Measurements from ENCODE around the gene MUCL3.
"Not testable (repeated sequence)": the region's sequence is repeated elsewhere in the genome, so short reads cannot be mapped to it uniquely, and the experiment has no call there.

MUCL3 gene

DNA sequence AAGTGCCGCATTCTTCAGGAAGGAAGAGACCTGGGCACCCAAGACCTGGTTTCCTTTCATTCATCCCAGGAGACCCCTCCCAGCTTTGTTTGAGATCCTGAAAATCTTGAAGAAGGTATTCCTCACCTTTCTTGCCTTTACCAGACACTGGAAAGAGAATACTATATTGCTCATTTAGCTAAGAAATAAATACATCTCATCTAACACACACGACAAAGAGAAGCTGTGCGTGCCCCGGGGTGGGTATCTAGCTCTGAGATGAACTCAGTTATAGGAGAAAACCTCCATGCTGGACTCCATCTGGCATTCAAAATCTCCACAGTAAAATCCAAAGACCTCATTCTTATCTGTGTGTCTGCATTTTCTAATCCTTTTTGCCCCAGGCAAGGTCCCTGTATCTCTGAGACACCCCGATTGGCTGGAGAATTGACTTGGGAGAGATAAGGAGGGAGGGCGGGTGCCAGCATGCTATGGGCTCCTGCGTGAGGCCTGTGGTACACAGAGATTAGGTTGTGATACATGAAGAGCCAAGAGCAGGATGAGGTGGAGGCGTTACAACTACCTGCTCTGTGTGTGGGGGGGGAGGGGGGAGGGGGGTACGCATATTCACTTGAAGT lies 47.5 kb downstream of the MUCL3 start:
- H3K36me3 ChIP-seq (ENCODE audit: insufficient read depth, low read depth, low read length), result no peaks in the 10 kb centered on the region

GRCh38 chr6:30990422-30991086 lies 49.8 kb downstream of the MUCL3 start:
- H3K4me1 ChIP-seq (ENCODE audit: insufficient read depth, low read length), result peaks cover 3% of the 10 kb centered on the region; the same call in 1 of the 2 replicates
- no peak overlapping the region for H3K4me3 ChIP-seq (ENCODE audit: low read length)
- no peaks in the 10 kb centered on the region for H3K36me3 ChIP-seq (ENCODE audit: insufficient read depth, low read depth, low read length)
- no peak overlapping the region for H3K9ac ChIP-seq (ENCODE audit: low read depth, low read length)
- no peak overlapping the region for H3K27ac ChIP-seq (ENCODE audit: low read length)
- no peaks in the 10 kb centered on the region; the same call in 1 of the 2 replicates for H3K27me3 ChIP-seq (ENCODE audit: insufficient read depth, low read length)
- peaks cover 5% of the 10 kb centered on the region for H3K9me3 ChIP-seq (ENCODE audit: insufficient read depth, low read depth, low read length)

More for the DNA sequence above, 47.5 kb downstream of the MUCL3 start:
- no peaks in the 10 kb centered on the region; the same call in 1 of the 2 replicates for H3K9me3 ChIP-seq (ENCODE audit: insufficient read depth, low read depth, low read length)
- peaks cover 3% of the 10 kb centered on the region; the same call in 1 of the 2 replicates for H3K4me1 ChIP-seq (ENCODE audit: insufficient read depth, low read length)
- H3K4me3 ChIP-seq (ENCODE audit: low read length), result no peak overlapping the region
- no peaks in the 10 kb centered on the region; the same call in 1 of the 2 replicates for H3K27me3 ChIP-seq (ENCODE audit: insufficient read depth, low read length)
- no peak overlapping the region for H3K27ac ChIP-seq (ENCODE audit: low read length)
- no peak overlapping the region for H3K9ac ChIP-seq (ENCODE audit: low read depth, low read length)

DNA sequence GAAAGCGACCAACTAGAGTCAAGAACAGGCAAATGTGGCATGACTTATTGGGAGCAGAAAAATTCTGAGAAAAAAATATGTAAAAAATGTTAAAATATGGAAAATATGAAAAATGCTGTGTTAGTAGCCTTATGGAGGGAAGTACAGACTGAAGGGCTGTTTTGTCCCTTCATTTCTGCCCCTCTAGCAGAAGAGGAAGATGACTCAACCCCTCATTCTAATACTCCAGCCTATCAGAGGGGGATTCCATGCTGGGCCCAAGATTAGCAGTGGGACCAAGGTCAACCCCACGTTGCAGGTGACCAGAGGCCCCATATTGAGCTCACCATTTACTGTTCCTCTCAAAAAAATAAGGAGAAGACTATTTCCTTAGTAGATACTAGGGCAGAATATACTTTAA lies 51.1 kb downstream of the MUCL3 start:
- peaks cover 5% of the 10 kb centered on the region for H3K9me3 ChIP-seq (ENCODE audit: insufficient read depth, low read depth, low read length)
- no peaks in the 10 kb centered on the region for H3K36me3 ChIP-seq (ENCODE audit: insufficient read depth, low read depth, low read length)
- H3K4me1 ChIP-seq (ENCODE audit: insufficient read depth, low read length), result peaks cover 3% of the 10 kb centered on the region; the same call in 1 of the 2 replicates
- H3K27me3 ChIP-seq (ENCODE audit: insufficient read depth, low read length), result no peaks in the 10 kb centered on the region; the same call in 1 of the 2 replicates
- H3K4me3 ChIP-seq (ENCODE audit: low read length), result no peak overlapping the region
- H3K27ac ChIP-seq (ENCODE audit: low read length), result no peak overlapping the region
- H3K9ac ChIP-seq (ENCODE audit: low read depth, low read length), result no peak overlapping the region

GRCh38 chr6:30997301-30997700 lies 56.5 kb downstream of the MUCL3 start:
- H3K4me3 ChIP-seq (ENCODE audit: low read length), result no peak overlapping the region
- no peak overlapping the region for H3K9ac ChIP-seq (ENCODE audit: low read depth, low read length)
- no peaks in the 10 kb centered on the region for H3K36me3 ChIP-seq (ENCODE audit: insufficient read depth, low read depth, low read length)
- H3K4me1 ChIP-seq (ENCODE audit: insufficient read depth, low read length), result no peaks in the 10 kb centered on the region
- no peak overlapping the region for H3K27ac ChIP-seq (ENCODE audit: low read length)
- no peaks in the 10 kb centered on the region for H3K27me3 ChIP-seq (ENCODE audit: insufficient read depth, low read length)
- H3K9me3 ChIP-seq (ENCODE audit: insufficient read depth, low read depth, low read length), result peaks cover 5% of the 10 kb centered on the region; the same call in 1 of the 2 replicates

- Histone ChIP-seq H3K36me3 (ENCODE audit: insufficient read depth, low read depth, low read length) (no peaks in the 10 kb centered on the region), H3K4me1 (ENCODE audit: insufficient read depth, low read length) (no peaks in the 10 kb centered on the region), H3K27me3 (ENCODE audit: insufficient read depth, low read length) (no peaks in the 10 kb centered on the region), H3K9ac (ENCODE audit: low read depth, low read length) (no peak overlapping the region), H3K9me3 (ENCODE audit: insufficient read depth, low read depth, low read length) (peaks cover 4% of the 10 kb centered on the region; the same call in 1 of the 2 replicates), H3K27ac (ENCODE audit: low read length) (no peak overlapping the region), H3K4me3 (ENCODE audit: low read length) (no peak overlapping the region)
Observed at GRCh38 chr6:30998785-30999184, 58.0 kb downstream of the MUCL3 start.

DNA sequence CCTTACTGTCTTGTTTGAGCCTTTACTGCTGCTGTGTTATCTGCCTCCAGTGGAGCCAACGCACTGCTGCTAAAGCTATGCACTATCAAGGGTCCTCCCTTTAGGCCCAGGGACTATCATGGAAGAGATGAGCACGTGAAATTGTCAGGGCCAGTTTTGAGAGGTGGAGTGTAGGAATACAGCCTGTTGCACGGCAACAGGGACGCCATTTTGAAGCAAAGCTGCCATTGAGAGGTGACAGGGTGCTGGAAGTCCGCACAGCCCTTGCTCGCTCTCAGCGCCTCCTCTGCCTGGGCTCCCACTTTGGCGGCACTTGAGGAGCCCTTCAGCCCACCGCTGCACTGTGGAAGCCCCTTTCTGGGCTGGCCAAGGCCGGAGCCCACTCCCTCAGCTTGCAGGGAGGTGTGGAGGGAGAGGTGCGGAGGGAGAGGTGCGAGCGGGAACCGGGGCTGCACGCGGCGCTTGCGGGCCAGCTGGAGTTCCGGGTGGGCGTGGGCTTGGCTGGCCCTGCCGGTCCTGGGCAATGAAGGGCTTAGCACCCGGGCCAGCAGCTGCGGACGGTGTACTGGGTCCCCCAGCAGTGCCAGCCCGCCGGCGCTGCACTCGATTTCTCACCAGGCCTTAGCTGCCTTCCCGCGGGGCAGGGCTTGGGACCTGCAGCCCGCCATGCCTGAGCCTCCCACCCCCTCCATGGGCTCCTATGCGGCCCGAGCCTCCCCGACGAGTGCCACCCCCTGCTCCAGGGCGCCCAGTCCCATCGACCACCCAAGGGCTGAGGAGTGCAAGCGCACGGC lies 59.5 kb downstream of the MUCL3 start:
- H3K9me3 ChIP-seq (ENCODE audit: insufficient read depth, low read depth, low read length); H3K4me3 ChIP-seq (ENCODE audit: low read length): not testable (repeated sequence)

DNA sequence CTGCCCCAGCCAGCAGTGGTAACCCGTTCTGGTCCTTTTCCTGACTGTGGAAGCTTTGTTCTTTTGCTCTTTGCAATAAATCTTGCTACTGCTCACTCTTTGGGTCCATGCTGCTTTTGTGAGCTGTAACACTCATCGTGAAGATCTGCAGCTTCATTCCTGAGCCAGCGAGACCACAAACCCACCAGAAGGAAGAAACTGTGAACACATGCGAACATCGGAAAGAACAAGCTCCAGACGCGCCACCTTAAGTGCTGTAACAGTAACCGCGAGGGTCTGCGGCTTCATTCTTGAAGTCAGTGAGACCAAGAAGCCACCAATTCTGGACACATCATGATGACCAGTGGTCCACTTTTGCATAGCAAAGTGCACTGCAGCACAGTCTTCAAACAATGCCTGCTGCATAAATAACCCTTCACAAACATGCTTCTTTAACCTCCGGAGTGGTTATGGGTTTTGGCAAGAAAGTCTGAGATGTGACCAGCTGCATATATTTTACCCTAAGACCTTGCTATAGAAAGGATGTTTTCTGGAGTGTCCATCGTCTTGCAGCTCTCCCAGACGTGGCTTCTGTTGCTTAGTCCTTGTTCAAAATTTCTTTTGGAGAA lies 60.6 kb downstream of the MUCL3 start:
- no peaks in the 10 kb centered on the region for H3K36me3 ChIP-seq (ENCODE audit: insufficient read depth, low read depth, low read length)
- H3K27ac ChIP-seq (ENCODE audit: low read length), result no peak overlapping the region
- no peaks in the 10 kb centered on the region for H3K9me3 ChIP-seq (ENCODE audit: insufficient read depth, low read depth, low read length)
- no peaks in the 10 kb centered on the region for H3K4me1 ChIP-seq (ENCODE audit: insufficient read depth, low read length)
- no peaks in the 10 kb centered on the region for H3K27me3 ChIP-seq (ENCODE audit: insufficient read depth, low read length)
- no peak overlapping the region for H3K4me3 ChIP-seq (ENCODE audit: low read length)
- no peak overlapping the region for H3K9ac ChIP-seq (ENCODE audit: low read depth, low read length)

More for the DNA sequence above, 59.5 kb downstream of the MUCL3 start:
- H3K36me3 ChIP-seq (ENCODE audit: insufficient read depth, low read depth, low read length); H3K9ac ChIP-seq (ENCODE audit: low read depth, low read length); H3K4me1 ChIP-seq (ENCODE audit: insufficient read depth, low read length); H3K27ac ChIP-seq (ENCODE audit: low read length); H3K27me3 ChIP-seq (ENCODE audit: insufficient read depth, low read length): not testable (repeated sequence)

GRCh38 chr6:31002471-31002870 lies 61.7 kb downstream of the MUCL3 start:
- Histone ChIP-seq H3K27me3 (ENCODE audit: insufficient read depth, low read length) (no peaks in the 10 kb centered on the region), H3K4me3 (ENCODE audit: low read length) (no peak overlapping the region), H3K4me1 (ENCODE audit: insufficient read depth, low read length) (no peaks in the 10 kb centered on the region), H3K36me3 (ENCODE audit: insufficient read depth, low read depth, low read length) (no peaks in the 10 kb centered on the region), H3K9me3 (ENCODE audit: insufficient read depth, low read depth, low read length) (no peaks in the 10 kb centered on the region), H3K27ac (ENCODE audit: low read length) (no peak overlapping the region), H3K9ac (ENCODE audit: low read depth, low read length) (no peak overlapping the region)

Data from iPS-20b (cell line).